CD14-positive monocyte (primary cell): Measurements from ENCODE around the gene ADAMTS17. TPM values are rescaled to one million over a fixed set of nuclear protein-coding genes. Genes with fewer than 3 reads are reported as not detected.

Experiments
- DNase-seq, 3 donors: peaks; one replicate each; pipeline ENCODE4 v3.0.0-alpha.2; 2011 to 2022
- H2AFZ ChIP-seq: 2 replicates; pipeline ENCODE4 v1.6.0; 2012; ENCODE audit warnings: mild to moderate bottlenecking, low read depth, low read length, inconsistent platforms; ENCODE audit not compliant: insufficient read depth, poor library complexity, severe bottlenecking
- H3K27ac ChIP-seq, 2 donors: 1 replicate in 1 of 2; 2 replicates in 1 of 2; pipeline ENCODE4 v1.5.1; 2012 to 2013; ENCODE audit warnings: low read length in 2 of 2, control low read depth in 1 of 2, inconsistent platforms in 1 of 2, low read depth in 1 of 2, mild to moderate bottlenecking in 1 of 2
- H3K27me3 ChIP-seq, 2 donors: one replicate each; pipeline versions ENCODE4 v1.6.0 to v1.6.1; 2011 to 2013; ENCODE audit warnings: low read length in 2 of 2; ENCODE audit not compliant: control insufficient read depth in 2 of 2, insufficient read depth in 2 of 2
- H3K36me3 ChIP-seq, 2 donors: replicated peaks in 1 of 2; 1 replicate in 1 of 2; 2 replicates in 1 of 2; pipeline versions ENCODE4 v1.5.1 to v1.6.1; 2012 to 2013; ENCODE audit warnings: low read length in 2 of 2, control low read depth in 1 of 2, inconsistent platforms in 1 of 2, mild to moderate bottlenecking in 1 of 2; ENCODE audit not compliant: insufficient read depth in 2 of 2, control insufficient read depth in 1 of 2
- H3K4me1 ChIP-seq, 2 donors: 1 replicate in 1 of 2; 2 replicates in 1 of 2; pipeline versions ENCODE4 v1.5.1 to v1.6.1; 2012 to 2013; ENCODE audit warnings: low read length in 2 of 2, control low read depth in 1 of 2, inconsistent platforms in 1 of 2, mild to moderate bottlenecking in 1 of 2, moderate library complexity in 1 of 2; ENCODE audit not compliant: insufficient read depth in 2 of 2, control insufficient read depth in 1 of 2
- H3K4me2 ChIP-seq: replicated peaks from 2 replicates; pipeline ENCODE3; 2012; ENCODE audit warnings: low read length, moderate library complexity, mild to moderate bottlenecking; ENCODE audit not compliant: poor library complexity, severe bottlenecking; ENCODE audit errors: extremely low read depth
- H3K4me3 ChIP-seq, 3 experiments: fragments of 200-600 bp in 1 of 3; sonication (generic) in 1 of 3; replicated peaks in 1 of 3; 1 replicate in 2 of 3; 2 replicates in 1 of 3; pipeline ENCODE4 v1.5.1; 2011 to 2013; ENCODE audit warnings: low read length in 3 of 3, mild to moderate bottlenecking in 3 of 3, control low read depth in 2 of 3, low read depth in 2 of 3, inconsistent platforms in 1 of 3, moderate library complexity in 1 of 3
- H3K79me2 ChIP-seq: 2 replicates; pipeline ENCODE4 v1.6.0; 2012; ENCODE audit warnings: mild to moderate bottlenecking, control low read depth, inconsistent platforms, low read length, moderate library complexity; ENCODE audit not compliant: insufficient read depth
- H3K9ac ChIP-seq: 2 replicates; pipeline ENCODE4 v1.6.0; 2017; ENCODE audit warnings: low read length, mild to moderate bottlenecking; ENCODE audit not compliant: insufficient read depth, poor library complexity, severe bottlenecking
- H3K9me3 ChIP-seq, 2 donors: replicated peaks in 1 of 2; 1 replicate in 1 of 2; 2 replicates in 1 of 2; pipeline versions ENCODE4 v1.5.1 to v1.6.1; 2012 to 2013; ENCODE audit warnings: low read length in 2 of 2, control low read depth in 1 of 2; ENCODE audit not compliant: control insufficient read depth in 1 of 2, insufficient read depth in 1 of 2
- H4K20me1 ChIP-seq: 2 replicates; pipeline ENCODE4 v1.6.0; 2012; ENCODE audit warnings: mild to moderate bottlenecking, low read length, control low read depth, moderate library complexity; ENCODE audit not compliant: insufficient read depth
- H3K27ac Mint-ChIP-seq, 7 donors: one replicate each; pipeline ENCODE4 v1.8.0; 2020; ENCODE audit warnings: mild to moderate bottlenecking in 7 of 7, mixed read lengths in 7 of 7, moderate library complexity in 6 of 7, inconsistent platforms in 2 of 7
- H3K27me3 Mint-ChIP-seq, 3 donors: one replicate each; pipeline ENCODE4 v1.8.0; 2021 to 2022; ENCODE audit warnings: low read depth in 3 of 3, mild to moderate bottlenecking in 3 of 3, mixed read lengths in 3 of 3, moderate library complexity in 3 of 3, inconsistent platforms in 1 of 3
- H3K36me3 Mint-ChIP-seq, 2 donors: one replicate each; pipeline ENCODE4 v1.8.0; 2020; ENCODE audit warnings: mixed read lengths in 2 of 2, inconsistent platforms in 1 of 2, mild to moderate bottlenecking in 1 of 2
- H3K4me1 Mint-ChIP-seq: one replicate; pipeline ENCODE4 v1.8.0; 2020; ENCODE audit warnings: mild to moderate bottlenecking, mixed read lengths
- H3K4me3 Mint-ChIP-seq, 2 donors: one replicate each; pipeline ENCODE4 v1.8.0; 2020; ENCODE audit warnings: mild to moderate bottlenecking in 2 of 2, mixed read lengths in 2 of 2, moderate library complexity in 1 of 2
- H3K9me3 Mint-ChIP-seq, 7 donors: one replicate each; pipeline ENCODE4 v1.8.0; 2020 to 2022; ENCODE audit warnings: mixed read lengths in 7 of 7, mild to moderate bottlenecking in 6 of 7, moderate library complexity in 6 of 7, inconsistent platforms in 2 of 7
- WGBS: methylation state at CpG from one replicate; pipeline ENCODE4 v1.1.5; 2013; ENCODE audit warnings: missing lambda C conversion rate; ENCODE audit not compliant: insufficient coverage; 5-methylcytosine and 5-hydroxymethylcytosine counted together
- intact Hi-C, 2 donors: fragments of 100-400 bp; cut with micrococcal nuclease; formaldehyde crosslinking; loops; one replicate each; pipeline versions ENCODE4 v1.15.0 to v1.15.1; 2023
- polyA plus RNA-seq, 3 donors: library from polyadenylated mRNA; depleted of rRNA in 1 of 3; unstranded in 2 of 3; stranded (reverse) in 1 of 3; fragments of 300-500 nt in 2 of 3; fragments of >200 nt in 1 of 3; fragmentation: Illumina TruSeq in 2 of 3; gene quantifications; 1 replicate in 2 of 3; 2 replicates in 1 of 3; pipeline ENCODE4 v1.2.3, GENCODE V29; 2012 to 2021
- TF ChIP-seq, protein P1 (sequence below): fragments of 200-600 bp; IDR thresholded peaks from one replicate; pipeline ENCODE4 v1.8.0; 2022; ENCODE audit warnings: antibody characterized with exemption, mild to moderate bottlenecking

ADAMTS17 gene
- polyA plus RNA-seq, 3 donors: 0.03 to 0.25 TPM; not detected in 1

DNA sequence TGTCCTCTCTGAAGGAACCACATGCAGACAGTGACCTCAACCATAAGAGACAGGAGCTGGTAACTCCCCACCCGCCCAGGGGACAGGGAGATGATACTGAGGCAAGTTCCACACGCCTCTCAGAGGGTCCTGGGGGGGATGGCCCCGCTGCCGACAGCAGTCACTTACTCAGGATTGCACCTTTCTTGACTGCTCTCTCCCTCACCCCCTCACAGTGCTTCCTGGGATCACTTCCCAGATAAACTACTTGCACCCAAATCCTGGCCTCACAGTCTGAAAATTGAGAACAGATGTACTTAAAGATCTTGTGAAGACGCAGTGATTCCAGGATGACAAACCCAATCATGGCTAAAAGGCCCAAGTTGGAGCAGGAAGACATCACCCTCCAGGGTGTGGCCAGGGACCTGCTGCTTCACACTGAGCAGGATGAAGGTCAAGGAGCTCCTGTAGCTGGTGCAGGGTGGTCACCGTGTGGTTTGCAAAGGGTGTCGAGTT lies 207.6 kb downstream of the ADAMTS17 start:
- Histone ChIP-seq H3K27me3 (no peaks in the 10 kb centered on the region), H3K4me1 (no peaks in the 10 kb centered on the region), H3K27ac (no peak overlapping the region), H3K4me2 (no peak overlapping the region), H3K9me3 (no peaks in the 10 kb centered on the region), H2AFZ (no peak overlapping the region), H4K20me1 (no peaks in the 10 kb centered on the region), H3K36me3 (no peaks in the 10 kb centered on the region), H3K9ac (no peak overlapping the region), H3K79me2 (no peaks in the 10 kb centered on the region), H3K4me3 (no peak overlapping the region)
- Mint-ChIP-seq H3K9me3 (peaks cover 0 to 21% (median 7%) of the 10 kb centered on the region in 7 donors), H3K27me3 (peaks cover 0 to 10% (median 9%) of the 10 kb centered on the region in 3 donors), H3K4me3 (no peak overlapping the region), H3K4me1 (peaks cover 4% of the 10 kb centered on the region), H3K27ac (peak overlapping the region in 1 of 7 donors; percentile 6), H3K36me3 (no peaks in the 10 kb centered on the region)
- TF ChIP-seq, protein P1, sequence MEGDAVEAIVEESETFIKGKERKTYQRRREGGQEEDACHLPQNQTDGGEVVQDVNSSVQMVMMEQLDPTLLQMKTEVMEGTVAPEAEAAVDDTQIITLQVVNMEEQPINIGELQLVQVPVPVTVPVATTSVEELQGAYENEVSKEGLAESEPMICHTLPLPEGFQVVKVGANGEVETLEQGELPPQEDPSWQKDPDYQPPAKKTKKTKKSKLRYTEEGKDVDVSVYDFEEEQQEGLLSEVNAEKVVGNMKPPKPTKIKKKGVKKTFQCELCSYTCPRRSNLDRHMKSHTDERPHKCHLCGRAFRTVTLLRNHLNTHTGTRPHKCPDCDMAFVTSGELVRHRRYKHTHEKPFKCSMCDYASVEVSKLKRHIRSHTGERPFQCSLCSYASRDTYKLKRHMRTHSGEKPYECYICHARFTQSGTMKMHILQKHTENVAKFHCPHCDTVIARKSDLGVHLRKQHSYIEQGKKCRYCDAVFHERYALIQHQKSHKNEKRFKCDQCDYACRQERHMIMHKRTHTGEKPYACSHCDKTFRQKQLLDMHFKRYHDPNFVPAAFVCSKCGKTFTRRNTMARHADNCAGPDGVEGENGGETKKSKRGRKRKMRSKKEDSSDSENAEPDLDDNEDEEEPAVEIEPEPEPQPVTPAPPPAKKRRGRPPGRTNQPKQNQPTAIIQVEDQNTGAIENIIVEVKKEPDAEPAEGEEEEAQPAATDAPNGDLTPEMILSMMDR: no peak
- intact Hi-C loops: no loop called here
- no peak for DNase-seq
- WGBS: 90% methylated on average over 4 of the region's 7 CpGs

DNA sequence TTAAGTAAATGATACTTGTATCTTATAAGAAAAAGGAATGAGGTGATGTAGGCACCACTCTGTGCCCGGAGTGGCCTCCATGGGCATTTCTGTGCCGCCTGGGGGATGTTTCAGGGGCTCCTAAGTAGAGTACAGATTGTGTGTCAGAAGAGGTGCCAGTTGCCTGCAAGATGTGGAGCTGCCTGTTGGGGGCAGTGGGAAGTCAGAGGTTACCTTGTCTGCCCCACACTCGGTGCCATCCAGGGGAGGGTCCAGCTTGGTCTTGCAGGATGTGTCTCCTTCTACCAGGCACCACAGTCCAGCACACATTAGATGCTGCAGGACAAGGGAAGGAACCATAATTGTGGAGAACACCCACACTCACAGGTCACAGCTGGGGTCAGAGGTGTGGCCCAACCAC lies 208.8 kb downstream of the ADAMTS17 start:
- TF ChIP-seq, protein P1: no peak
- H3K27ac ChIP-seq: no peak overlapping the region
- WGBS: 90% methylated on average over 2 of the region's 3 CpGs

More for the DNA sequence above, 208.8 kb downstream of the ADAMTS17 start:
- H3K9ac ChIP-seq: no peak overlapping the region
- no peaks in the 10 kb centered on the region for H3K4me1 ChIP-seq
- H3K4me2 ChIP-seq: no peak overlapping the region
- Mint-ChIP-seq H3K4me1 (peaks cover 4% of the 10 kb centered on the region), H3K36me3 (no peaks in the 10 kb centered on the region), H3K27ac (peak overlapping the region in 1 of 7 donors; percentile 43), H3K4me3 (no peak overlapping the region), H3K27me3 (peaks cover 2 to 10% (median 9%) of the 10 kb centered on the region in 3 donors), H3K9me3 (peaks cover 0 to 24% (median 10%) of the 10 kb centered on the region in 7 donors)
- intact Hi-C loops: no loop called here
- H3K36me3 ChIP-seq: no peaks in the 10 kb centered on the region
- DNase-seq: no peak
- no peaks in the 10 kb centered on the region for H4K20me1 ChIP-seq
- H3K9me3 ChIP-seq: peaks cover 0 to 6% of the 10 kb centered on the region in 2 donors
- H2AFZ ChIP-seq: no peak overlapping the region
- no peaks in the 10 kb centered on the region for H3K27me3 ChIP-seq
- no peaks in the 10 kb centered on the region for H3K79me2 ChIP-seq
- no peak overlapping the region for H3K4me3 ChIP-seq
